ENCODE measurements around the gene CCDC146.
"Not testable (repeated sequence)": the region's sequence is repeated elsewhere in the genome, so short reads cannot be mapped to it uniquely, and the experiment has no call there.

CCDC146 gene, protein sequence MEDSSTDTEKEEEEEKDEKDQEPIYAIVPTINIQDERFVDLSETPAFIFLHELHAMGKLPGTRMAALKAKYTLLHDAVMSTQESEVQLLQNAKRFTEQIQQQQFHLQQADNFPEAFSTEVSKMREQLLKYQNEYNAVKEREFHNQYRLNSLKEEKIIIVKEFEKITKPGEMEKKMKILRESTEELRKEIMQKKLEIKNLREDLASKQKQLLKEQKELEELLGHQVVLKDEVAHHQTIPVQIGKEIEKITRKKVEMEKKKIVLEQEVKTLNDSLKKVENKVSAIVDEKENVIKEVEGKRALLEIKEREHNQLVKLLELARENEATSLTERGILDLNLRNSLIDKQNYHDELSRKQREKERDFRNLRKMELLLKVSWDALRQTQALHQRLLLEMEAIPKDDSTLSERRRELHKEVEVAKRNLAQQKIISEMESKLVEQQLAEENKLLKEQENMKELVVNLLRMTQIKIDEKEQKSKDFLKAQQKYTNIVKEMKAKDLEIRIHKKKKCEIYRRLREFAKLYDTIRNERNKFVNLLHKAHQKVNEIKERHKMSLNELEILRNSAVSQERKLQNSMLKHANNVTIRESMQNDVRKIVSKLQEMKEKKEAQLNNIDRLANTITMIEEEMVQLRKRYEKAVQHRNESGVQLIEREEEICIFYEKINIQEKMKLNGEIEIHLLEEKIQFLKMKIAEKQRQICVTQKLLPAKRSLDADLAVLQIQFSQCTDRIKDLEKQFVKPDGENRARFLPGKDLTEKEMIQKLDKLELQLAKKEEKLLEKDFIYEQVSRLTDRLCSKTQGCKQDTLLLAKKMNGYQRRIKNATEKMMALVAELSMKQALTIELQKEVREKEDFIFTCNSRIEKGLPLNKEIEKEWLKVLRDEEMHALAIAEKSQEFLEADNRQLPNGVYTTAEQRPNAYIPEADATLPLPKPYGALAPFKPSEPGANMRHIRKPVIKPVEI

DNA sequence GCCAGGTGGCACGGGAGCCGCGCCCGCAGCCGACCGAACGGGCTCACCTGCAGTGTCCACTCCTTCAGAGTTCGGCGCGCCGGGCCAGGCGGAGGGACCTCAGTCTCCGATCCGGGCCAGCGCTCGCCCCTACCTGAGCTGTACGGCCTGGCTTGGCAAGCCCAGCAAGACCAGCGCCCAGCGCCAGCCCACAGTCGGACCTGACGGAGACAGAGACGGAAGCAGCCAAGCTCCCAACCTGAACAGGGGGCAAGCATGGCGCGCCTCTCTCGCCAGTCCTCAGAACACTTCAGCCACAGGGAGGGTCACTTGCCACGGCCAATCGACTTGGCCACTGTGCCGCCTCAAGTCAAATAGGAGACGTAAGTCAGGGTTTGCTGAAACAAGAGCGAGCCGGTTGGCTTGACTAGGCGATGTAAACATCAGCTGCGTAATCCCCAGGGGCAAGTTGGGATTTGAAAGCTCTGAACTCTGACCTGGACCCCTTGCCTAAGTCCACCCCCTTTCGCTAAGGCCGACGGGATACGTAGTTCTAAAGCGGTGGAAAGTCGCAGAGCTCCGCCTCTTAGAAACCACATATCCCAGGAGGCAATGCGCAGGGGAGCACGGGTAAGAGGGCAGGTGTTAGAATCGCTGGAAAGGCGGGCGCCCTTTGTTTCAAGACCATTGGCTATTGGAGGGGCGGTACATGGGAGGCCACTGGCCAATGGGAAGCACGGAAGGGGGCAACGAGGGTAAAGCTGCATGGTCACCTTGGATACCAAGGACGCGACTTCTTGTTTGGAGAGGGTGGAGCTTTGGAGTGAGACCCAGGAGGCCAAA is at the start of gene CCDC146:
TSS of gene CCDC146 (plus strand) at position 756 of the 822 bp plus-strand sequence. CDS start 45,054 bp downstream, outside the sequence.
- DNase-seq: peak; percentile 99

DNA sequence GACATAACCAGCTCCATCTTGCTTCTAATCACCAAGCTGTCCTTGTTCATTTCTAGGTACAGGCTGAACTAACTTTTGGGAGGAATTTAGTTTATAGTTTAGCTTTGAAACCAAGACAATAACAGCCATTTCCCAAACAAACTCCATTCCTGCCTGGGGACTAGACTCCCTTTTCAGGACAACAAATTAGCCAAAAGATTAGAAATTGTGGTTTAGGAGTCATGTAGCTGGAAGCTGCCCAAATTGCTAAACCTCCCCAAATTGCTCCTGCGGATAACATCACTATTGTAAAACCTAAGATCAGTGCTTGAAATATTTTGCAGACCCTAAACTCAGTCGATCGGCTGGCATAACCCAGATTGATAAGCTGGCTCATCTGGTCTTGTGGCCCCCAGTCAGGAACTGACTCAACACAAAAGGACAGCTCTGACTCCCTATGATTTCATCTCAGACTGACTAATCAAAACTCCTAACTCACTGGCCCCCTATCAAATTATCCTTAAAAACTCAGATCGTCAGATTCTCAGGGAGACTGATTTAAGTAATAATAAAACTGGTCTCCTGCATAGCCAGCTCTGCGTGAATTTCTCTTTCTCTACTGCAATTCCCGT is 47.5 kb upstream of the CCDC146 start:
- DNase-seq: not testable (repeated sequence)

DNA sequence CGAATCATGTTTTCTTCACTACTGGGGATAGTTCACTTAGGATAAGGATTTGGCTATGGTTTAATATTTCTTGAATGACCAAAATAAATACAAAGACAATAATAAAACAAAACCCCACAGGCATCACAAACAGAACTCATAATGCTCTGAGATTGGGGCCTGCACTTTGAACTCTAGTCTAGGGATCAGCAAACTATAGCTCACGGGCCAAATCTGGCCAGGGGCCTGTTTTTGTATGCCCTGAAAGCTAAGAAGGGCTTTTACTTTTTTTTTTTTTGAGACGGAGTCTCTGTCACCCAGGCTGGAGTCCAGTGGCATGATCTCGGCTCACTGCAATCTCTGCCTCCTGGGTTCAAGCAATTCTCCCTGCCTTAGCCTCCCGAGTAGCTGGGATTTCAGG is 45.4 kb upstream of the CCDC146 start:
- not testable (repeated sequence) for DNase-seq

DNA sequence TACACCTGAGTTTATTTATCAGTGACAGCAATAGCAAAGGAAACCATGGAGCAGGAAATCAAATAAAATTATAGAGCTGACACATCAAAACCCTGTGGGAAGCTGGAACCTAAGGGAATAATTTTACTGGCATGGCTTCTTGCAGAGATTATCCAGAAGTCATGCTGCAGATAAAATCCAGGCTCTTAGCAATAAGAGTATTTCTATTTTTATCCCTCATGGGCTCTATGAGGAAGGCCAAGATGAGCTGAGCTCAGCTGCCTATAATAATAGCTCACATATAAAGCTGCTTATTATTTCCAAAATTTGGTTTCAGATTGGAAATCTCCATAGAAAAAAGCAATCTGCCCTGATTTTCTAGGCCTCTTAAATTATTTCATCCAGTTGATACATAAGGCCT is 43.3 kb upstream of the CCDC146 start:
- not testable (repeated sequence) for DNase-seq

DNA sequence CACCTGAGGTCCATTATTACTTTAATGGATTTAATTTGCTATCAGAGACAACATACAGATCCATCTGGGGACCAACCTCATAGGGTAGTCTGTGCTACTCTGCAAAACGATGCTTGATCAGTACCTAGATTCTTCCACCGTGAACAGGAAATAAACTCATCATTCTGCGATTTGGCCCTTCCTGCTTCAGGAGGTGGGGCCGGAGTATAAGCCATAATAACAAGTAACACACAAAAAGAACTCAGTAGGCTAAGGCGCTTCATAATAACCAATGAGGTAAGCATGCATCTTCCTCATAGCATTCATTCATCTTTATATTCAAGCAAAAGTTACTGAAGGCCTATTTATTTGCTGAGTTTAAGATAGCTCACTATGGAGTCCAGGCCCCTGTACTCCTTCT is 42.8 kb upstream of the CCDC146 start:
- DNase-seq: not testable (repeated sequence)

DNA sequence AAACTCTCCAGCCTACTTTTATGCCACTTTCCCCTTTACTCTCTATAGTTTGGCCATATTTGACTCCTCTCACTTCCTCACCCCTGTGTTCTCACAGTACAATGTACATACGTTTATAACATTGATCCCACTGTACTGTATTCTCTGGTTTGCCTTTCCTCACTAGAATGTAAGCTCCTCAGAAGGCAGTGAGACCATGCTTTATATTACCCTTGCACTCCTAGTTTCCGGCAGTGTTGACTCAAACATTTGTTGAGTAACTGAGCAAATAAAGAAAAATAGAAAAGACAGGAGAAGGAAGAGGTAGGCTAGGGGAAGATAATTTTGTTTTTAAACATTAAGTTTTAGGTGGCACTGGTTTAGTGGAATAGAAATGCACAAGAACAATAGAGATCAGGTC is 42.2 kb upstream of the CCDC146 start:
- not testable (repeated sequence) for DNase-seq

DNA sequence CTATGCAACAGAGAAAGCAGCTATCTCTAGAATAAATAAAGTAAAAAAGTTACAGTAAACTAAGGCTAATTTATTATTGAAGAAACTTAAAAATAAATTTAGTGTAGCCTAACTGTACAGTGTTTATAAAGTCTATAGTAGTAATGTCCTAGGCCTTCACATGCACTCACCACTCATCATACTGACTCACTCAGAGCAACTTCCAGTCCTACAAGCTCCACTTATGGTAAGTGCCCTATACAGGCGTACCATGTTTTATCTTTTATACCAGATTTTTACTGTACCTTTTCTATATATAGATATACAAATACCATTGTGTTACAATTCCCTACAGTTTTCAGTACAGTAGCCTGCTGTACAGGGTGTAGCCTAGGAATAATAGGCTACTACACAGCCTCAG is 40.2 kb upstream of the CCDC146 start:
- not testable (repeated sequence) for DNase-seq

DNA sequence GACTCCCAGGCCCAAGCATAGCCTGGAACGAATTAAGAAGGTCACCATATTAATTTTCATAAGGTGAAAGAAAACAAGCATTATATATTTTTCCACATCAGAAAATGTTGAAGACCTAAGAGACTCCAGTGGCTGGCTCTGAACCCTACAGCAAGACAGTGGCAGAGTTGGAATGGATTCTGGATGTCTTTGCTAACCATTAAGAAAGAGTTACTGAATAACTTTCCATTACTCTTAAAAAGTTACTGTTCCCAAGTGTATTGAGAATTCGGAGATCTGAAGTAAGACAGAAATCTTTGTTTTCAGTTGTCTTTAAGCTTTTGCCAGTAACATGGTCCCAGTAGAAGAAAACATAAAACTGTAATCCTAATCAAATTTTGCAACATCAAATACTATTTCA is 30.1 kb upstream of the CCDC146 start:
- not testable (repeated sequence) for DNase-seq

DNA sequence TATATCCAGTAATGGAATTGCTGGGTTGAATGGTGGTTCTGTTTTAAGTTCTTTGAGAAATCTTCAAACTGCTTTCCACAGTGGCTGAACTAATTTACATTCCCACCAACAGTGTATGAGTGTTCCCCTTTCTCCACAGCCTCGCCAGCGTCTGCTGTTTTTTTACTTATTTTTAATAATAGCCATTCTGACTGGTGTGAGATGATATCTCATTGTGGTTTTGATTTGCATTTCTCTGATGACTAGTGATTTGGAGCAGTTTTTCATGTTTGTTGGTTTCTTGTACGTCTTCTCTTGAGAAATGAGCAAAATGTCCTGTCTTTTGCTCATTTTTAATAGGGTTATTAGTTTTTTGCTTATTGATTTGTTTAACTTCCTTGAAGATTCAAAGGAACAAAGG is 21.9 kb upstream of the CCDC146 start:
- not testable (repeated sequence) for DNase-seq

DNA sequence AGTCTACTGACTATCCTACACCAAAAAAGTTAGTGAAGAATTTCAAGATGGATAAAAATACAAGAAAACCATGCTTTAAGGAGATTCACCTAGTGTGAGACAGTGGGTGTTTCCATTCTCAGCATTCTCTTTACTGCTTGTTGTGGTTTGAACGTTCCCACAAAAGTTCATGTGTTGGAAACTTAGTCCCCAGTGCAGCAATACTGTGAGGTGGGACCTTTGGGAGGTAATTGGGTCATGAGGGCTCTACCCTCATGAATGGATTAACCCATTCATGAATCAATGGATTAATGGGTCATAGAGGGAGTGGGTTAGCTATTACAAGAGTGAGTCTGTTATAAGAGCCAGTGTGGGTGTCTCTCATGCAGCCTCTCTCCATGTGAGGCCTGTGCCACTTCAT is 21.2 kb upstream of the CCDC146 start:
- DNase-seq: not testable (repeated sequence)

DNA sequence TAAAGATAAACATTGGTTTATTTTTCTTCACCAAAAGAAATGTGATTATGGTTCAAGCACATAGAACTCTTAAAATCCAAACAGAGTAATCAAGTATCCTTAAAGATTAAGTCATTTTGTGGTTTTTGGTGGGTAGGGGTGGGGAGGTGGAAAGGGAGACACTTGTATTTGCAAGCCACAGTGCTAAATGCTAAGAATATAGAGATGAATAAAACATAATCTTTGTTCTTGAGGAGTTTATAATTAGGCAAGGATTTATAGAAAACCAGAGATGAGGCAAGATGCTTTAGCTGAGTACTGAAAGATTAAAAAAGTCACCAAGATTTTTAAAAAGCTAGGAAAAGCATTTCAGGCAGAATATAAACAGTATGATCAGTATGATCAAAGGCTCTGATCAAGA is 19.7 kb upstream of the CCDC146 start:
- DNase-seq: not testable (repeated sequence)

DNA sequence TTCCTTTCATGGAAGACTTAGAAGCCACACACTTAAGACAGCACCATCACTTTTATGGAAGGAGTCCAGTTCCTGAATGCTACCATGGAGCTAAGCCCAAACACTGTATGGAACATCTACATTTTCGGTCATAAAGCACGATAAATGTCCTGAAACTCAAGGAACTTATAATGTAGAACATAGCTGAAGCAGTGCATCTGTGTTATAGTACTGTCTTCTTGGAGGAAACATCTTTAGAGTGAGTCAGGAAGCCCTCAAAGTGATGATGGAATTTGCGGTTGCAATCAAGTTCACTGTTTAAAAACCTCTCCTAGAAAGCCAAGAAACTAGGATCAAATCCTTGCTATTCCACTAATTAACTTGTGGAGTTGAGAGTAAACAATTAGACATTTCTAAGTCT is 16.5 kb upstream of the CCDC146 start:
- DNase-seq: not testable (repeated sequence)

DNA sequence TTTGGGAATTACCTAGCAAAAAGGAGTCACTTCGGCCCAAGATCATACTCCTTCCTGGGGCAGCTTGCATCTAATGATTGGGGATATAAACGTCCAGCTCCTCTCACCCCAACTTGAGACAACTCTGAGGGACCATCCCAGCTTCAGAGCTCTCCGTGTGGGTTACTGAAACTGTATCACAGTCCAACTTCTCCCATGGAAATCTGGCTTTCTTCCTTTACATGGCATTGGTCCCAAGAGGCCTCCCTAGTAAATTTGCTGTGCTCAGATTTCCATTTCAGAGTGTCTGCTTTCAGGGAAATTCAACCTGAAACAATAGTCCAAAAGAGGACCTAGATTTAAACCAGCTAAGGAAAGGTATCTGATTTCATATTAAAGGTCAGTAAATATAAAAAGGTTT is 14.8 kb upstream of the CCDC146 start:
- DNase-seq: not testable (repeated sequence)

DNA sequence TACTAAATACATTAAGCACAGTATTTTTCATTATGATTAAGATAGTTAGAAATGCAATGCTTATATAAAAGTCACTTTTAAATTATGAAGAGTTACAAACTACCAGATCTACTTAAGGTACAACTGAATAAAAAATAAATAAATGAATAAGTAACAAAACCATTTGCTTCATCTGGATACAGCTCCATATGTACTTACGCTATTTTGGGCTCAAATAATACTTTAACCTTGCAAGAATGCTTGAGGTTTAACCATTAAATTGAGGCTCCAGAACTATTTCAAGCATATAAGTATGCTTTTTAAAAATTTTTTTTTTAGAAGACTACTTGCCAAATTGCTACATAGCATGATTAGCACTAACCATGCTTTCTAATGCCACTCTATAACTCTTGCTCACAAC is 14.1 kb upstream of the CCDC146 start:
- not testable (repeated sequence) for DNase-seq

DNA sequence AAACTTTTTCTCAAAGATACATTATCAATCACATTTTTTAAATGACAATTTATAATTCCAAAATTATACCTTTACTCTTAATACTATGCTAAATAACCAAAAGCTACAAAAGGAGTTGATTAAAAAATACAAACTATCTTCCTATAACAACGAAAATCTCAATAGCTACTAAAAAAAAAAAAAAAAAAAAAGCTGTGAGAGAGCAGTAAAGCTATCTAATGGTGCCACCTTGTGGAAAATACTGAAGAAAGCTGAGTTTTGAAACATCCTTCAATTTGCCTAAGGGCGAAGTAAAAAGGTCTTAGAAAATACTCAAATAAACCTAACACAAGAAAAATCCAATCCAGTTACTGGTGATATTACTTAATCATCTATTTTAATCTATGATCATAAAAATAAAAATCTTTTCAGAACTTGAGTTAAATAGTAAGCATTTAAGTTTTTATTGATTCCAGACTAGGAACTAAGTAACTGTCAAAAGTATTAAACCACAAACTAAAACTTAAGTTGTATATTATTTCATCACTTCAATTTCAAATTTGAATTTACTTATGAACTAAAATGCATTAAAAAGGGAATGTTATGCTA is 9.6 kb upstream of the CCDC146 start:
- not testable (repeated sequence) for DNase-seq

DNA sequence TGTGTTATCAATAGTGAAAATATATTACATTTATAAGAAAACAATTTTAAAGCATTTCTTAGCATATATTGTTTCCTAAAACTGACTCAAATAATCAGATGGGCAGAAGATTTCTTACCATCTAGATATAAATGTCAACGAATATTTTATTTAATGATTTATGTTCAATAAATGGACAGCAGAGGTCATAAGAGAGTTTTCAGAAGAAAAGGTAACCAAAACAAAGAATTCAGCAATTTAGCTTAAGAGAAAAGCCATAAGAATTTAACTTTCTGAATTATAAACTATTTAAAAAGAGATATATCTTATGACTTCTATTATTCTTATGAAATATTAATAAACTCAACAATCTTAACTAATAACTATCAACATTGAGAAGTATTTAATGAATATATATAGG is 3.1 kb downstream of the CCDC146 start:
- DNase-seq: not testable (repeated sequence)

DNA sequence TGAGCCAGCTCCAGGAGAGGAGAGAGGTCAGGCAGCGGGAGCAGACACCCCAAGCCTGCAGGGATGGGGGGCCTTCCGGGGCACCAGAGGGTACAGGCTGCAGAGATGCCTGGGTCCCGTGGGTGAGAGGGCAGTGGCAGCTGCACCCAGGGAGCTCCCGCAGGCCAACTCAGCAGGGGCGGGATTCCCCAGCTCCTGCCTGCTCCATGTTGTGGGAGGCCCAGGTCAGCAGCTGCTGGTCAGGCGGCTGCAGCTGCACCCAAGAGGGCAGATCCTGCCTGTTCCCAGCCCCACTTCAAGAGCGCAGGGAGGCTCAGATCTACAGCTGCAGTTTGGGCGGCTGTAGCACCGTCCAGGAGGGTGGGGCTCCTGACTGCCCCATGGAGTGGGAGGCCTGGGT is 4.6 kb downstream of the CCDC146 start:
- DNase-seq: not testable (repeated sequence)

DNA sequence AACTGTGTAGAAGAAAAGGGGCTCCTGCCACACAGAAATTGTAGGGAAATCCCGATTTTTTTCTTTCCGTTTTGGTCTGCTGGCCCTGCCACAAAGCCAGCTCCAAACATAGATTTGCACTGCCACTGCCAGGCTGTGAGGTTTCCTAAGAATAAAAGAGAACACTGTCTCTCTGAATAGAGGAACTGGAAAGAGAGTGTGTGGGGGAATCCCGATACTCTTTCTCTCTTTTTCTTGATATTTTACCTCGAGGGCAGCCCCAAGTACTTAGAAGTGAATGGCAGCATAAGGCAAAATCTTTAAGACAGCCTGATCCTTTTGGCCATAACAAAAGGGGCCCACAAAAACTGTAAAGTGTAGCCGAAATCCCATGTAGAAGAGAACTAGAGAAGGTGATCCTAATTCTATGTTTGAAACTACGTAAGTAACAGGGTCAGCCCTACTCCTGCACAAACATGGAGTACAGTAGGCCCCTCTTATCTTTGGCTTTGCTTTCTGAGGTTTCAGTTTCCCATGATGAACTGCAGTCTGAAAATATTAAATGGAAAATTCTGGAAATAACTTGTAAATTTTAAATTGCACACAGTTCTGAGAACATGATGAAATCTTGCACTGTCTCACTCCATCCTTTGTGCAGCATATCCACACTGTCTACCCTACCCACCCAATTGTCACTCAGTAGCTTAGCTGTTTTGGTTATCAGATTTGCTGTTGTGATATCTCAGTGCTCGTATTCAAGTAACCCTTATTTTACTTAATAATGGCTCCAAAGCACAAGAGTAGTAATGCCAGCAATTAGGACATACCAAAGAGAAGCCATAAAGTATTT is 6.4 kb downstream of the CCDC146 start:
- not testable (repeated sequence) for DNase-seq

DNA sequence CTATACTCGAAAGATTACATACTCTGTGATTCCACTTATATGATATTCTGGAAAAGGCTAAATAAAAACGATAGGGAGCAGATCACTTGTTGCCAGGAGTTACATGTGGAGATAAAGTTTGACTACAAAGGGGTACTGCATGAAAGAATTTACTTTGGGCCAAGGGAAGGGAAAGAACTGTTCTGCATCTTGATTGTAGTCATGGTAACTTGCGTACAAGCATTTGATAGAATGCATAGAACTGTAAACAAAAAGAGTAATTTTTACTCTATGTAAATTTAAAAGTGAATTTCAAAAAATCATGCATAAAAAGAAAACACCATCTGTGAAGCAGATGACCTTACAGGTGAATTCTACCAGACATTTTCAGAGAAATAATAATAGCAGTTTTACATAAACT is 9.4 kb downstream of the CCDC146 start:
- DNase-seq: not testable (repeated sequence)

DNA sequence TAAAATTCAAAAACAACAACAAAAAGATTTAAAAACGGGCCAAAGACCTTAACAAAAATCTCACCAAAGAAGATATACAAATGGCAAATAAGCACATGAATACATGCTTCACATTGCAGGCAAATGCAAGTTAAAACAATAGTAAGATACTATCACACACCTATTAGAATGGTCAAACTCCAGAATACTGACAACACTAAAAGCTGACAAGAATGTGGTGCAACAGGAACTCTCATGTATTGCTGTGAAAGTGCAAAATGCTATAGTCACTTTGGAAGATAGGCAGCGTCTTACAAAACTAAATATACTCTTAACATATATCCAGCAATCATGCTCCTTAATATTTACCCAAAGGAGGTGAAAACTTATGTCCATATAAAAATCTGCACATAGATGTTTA is 16.3 kb downstream of the CCDC146 start:
- not testable (repeated sequence) for DNase-seq

DNA sequence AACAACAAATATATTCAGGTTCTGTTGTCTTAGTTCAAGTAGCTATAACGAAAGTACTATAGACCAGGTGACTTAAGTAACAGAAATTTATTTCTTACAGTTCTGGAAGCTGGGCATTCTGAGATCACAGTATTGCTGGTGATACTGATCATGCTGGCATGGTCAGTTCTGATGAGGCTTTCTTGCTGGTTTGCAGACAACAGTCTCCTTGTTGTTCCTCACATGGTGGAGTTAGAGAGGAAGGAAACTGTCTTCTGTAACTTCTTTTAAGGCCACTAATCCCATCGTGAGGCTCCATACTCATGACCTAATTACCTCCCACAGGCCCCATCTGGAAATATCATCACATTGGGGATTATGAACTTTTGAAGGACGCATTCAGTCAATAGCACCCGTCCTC is 17.9 kb downstream of the CCDC146 start:
- not testable (repeated sequence) for DNase-seq

Measured in NCI-H774 (cell line).